Mesothelial cell of epicardium (in vitro differentiated cells): ENCODE results near the gene CDH8. TPM values are rescaled to one million over a fixed set of nuclear protein-coding genes. Genes with fewer than 3 reads are reported as not detected.
"Not testable (repeated sequence)": the region's sequence is repeated elsewhere in the genome, so short reads cannot be mapped to it uniquely, and the experiment has no call there.

Experiments used
- DNase-seq, 2 experiments: peaks; one replicate each; pipeline ENCODE4 v3.0.0; 2021; ENCODE audit warnings: low spot score in 2 of 2; ENCODE audit not compliant: unreplicated experiment in 2 of 2
- H3K27ac Mint-ChIP-seq: 2 replicates; pipeline ENCODE4 v1.8.0; 2021; ENCODE audit warnings: mixed read lengths
- H3K27me3 Mint-ChIP-seq: 2 replicates; pipeline ENCODE4 v1.8.0; 2021; ENCODE audit warnings: low read depth, mixed read lengths
- H3K36me3 Mint-ChIP-seq: 2 replicates; pipeline ENCODE4 v1.8.0; 2021; ENCODE audit warnings: mixed read lengths
- H3K4me1 Mint-ChIP-seq: 2 replicates; pipeline ENCODE4 v1.8.0; 2021; ENCODE audit warnings: mixed read lengths
- H3K4me3 Mint-ChIP-seq: 2 replicates; pipeline ENCODE4 v1.8.0; 2021; ENCODE audit warnings: mild to moderate bottlenecking, moderate library complexity, mixed read lengths
- H3K9me3 Mint-ChIP-seq: 2 replicates; pipeline ENCODE4 v1.8.0; 2021; ENCODE audit warnings: mixed read lengths
- total RNA-seq: library from RNA; stranded (reverse); gene quantifications from 3 replicates; pipeline ENCODE4 v1.2.1, GENCODE V29; 2021
- TF ChIP-seq, protein P1 (sequence below): fragments of 200-600 bp; sonication (generic); IDR thresholded peaks from one replicate; pipeline ENCODE4 v1.5.0; 2021; ENCODE audit warnings: antibody characterized with exemption; ENCODE audit not compliant: unreplicated experiment

Gene CDH8
- total RNA-seq, 1 donor from 2014 or later, result 20.2 TPM

DNA sequence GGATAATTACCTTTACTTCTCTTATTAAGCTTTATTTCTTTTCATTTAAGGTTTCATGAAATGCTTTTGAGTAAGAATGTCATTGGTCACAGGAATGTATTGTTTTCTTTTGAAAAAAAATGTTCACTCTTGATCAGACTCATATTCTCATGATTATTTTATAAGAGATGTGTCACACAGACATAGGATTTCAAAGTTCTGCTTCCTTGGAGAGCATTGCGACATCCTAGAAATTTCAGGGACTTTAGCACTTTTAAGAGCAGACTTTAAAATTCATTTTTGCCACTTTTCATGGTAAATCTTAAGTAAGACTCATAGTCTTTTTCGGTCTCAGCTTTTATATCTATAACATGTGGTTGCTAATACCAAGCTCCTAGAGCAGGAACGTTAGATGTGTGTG, 314.7 kb downstream of the CDH8 start:
- Mint-ChIP-seq H3K27ac (no peak overlapping the region), H3K4me3 (no peak overlapping the region)

DNA sequence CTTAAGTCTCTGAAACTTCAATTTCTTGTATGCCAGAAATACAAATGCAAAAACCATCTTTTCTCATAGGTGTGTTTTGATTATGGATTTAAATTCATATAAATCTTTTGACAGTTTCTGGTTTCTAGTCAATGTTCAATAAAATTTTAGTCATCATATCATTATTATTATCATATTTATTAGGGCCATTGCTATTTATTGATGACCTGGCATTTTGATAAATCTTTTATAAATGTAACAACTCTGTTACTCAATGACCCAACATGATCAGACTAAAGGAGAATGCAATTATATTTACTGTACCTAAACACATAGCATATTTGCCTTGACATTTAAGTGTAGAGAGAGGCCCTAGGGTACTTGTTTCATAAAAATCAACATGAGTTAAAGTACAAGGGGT, 320.8 kb downstream of the CDH8 start:
- H3K4me3 Mint-ChIP-seq, result no peak overlapping the region
- no peaks in the 10 kb centered on the region for H3K27me3 Mint-ChIP-seq
- H3K27ac Mint-ChIP-seq, result no peak overlapping the region
- no peak for DNase-seq
- no peaks in the 10 kb centered on the region for H3K36me3 Mint-ChIP-seq
- no peaks in the 10 kb centered on the region for H3K4me1 Mint-ChIP-seq
- TF ChIP-seq, protein P1, sequence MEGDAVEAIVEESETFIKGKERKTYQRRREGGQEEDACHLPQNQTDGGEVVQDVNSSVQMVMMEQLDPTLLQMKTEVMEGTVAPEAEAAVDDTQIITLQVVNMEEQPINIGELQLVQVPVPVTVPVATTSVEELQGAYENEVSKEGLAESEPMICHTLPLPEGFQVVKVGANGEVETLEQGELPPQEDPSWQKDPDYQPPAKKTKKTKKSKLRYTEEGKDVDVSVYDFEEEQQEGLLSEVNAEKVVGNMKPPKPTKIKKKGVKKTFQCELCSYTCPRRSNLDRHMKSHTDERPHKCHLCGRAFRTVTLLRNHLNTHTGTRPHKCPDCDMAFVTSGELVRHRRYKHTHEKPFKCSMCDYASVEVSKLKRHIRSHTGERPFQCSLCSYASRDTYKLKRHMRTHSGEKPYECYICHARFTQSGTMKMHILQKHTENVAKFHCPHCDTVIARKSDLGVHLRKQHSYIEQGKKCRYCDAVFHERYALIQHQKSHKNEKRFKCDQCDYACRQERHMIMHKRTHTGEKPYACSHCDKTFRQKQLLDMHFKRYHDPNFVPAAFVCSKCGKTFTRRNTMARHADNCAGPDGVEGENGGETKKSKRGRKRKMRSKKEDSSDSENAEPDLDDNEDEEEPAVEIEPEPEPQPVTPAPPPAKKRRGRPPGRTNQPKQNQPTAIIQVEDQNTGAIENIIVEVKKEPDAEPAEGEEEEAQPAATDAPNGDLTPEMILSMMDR, result no peak
- H3K9me3 Mint-ChIP-seq, result no peaks in the 10 kb centered on the region

More for the DNA sequence above, 314.7 kb downstream of the CDH8 start:
- no peaks in the 10 kb centered on the region for H3K27me3 Mint-ChIP-seq
- DNase-seq, result no peak
- TF ChIP-seq, protein P1, result no peak
- no peaks in the 10 kb centered on the region for H3K9me3 Mint-ChIP-seq
- no peaks in the 10 kb centered on the region for H3K4me1 Mint-ChIP-seq
- no peaks in the 10 kb centered on the region for H3K36me3 Mint-ChIP-seq

DNA sequence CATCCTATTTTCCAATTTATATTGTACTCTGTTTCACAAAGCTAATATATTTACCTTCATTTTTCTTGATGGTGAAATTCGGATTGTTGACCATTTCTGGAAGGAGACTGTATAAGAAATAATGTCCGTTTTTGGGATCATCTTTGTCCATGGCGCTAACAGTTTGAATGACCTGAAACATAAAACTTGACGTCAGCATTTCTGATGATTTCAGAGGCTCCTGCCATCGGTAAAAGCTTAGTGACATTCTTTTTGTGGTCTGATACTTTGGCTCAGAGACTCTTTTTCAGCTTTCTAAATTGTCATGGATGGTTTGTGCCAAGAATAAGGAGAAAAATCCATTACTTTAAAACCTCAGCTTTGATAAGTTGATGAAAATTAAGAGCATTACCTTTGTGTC, 322.5 kb downstream of the CDH8 start:
- no peak for DNase-seq
- Mint-ChIP-seq H3K27me3 (peaks cover 5% of the 10 kb centered on the region), H3K4me3 (no peak overlapping the region), H3K4me1 (no peaks in the 10 kb centered on the region), H3K27ac (no peak overlapping the region), H3K36me3 (no peaks in the 10 kb centered on the region), H3K9me3 (no peaks in the 10 kb centered on the region)
- TF ChIP-seq, protein P1, result no peak

DNA sequence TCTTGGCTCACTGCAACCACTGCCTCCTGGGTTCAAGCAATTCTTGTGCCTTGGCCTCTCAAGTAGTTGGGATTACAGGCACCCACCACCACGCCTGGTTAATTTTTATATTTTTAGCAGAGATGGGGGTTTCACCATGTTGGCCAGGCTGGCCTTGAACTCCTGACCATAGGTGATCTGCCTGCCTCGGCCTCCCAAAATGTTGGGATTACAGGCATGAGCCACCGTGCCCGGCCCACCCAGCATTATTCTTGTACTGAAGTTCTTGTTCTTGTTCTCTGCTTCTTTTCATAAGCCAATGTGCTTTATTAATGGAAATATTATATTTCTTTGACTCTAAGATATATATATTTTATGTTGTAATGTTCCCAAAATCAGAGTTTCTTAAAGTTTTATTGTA, 336.6 kb downstream of the CDH8 start:
- H3K36me3 Mint-ChIP-seq, H3K4me3 Mint-ChIP-seq, H3K9me3 Mint-ChIP-seq, H3K4me1 Mint-ChIP-seq, H3K27me3 Mint-ChIP-seq, DNase-seq, H3K27ac Mint-ChIP-seq: not testable (repeated sequence)

DNA sequence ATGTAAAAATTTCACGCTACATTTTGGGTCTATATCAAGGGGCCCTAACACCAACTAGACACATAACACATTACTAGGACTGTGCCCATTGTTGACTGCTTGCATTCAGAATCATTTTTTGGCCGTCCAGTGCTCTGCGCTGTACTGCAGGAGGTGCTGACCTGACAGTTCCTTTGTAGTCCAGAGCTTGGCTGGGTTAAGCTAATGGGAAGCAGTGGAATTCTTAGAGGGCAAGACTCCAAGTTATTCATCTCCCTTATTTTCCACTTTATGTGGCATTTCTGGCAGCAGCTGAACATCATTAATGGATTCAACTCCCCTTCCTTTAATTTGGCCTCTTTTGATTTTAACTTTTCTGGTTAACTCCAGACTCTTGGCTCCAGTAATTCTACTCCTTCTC, 351.7 kb downstream of the CDH8 start:
- Mint-ChIP-seq H3K4me3 (no peak overlapping the region), H3K27ac (no peak overlapping the region), H3K36me3 (no peaks in the 10 kb centered on the region), H3K9me3 (no peaks in the 10 kb centered on the region), H3K27me3 (peaks cover 3% of the 10 kb centered on the region), H3K4me1 (peaks cover 18% of the 10 kb centered on the region)
- TF ChIP-seq, protein P1, result no peak
- DNase-seq, result no peak

DNA sequence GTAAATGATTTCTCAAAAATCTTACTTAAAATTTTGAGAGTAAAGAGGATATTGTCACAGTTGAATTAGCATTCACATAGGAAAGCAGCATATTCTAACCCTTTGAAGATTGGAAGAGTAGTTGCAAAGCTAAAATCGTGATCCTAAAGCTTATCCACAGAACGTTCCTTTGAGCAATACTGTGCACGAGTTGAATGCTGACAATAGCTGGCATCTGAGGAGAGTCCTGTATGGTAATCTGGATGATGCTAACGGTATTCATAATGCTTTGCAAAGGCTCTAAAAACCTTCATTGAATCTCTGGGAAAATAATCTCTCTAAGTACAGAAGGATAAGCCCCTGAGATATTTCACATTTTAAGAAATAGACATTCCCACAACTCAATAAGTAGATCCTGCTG, 354.6 kb downstream of the CDH8 start:
- Mint-ChIP-seq H3K27me3 (peaks cover 10% of the 10 kb centered on the region), H3K4me3 (no peak overlapping the region), H3K4me1 (peaks cover 12% of the 10 kb centered on the region), H3K27ac (no peak overlapping the region), H3K9me3 (peaks cover 3% of the 10 kb centered on the region), H3K36me3 (no peaks in the 10 kb centered on the region)
- no peak for DNase-seq
- TF ChIP-seq, protein P1, result no peak
